CD4-positive, alpha-beta T cell treated with Interleukin-12 subunit alpha and Interleukin-12 subunit beta, for 1 hour (primary cell): ENCODE measurements around the gene SLC7A14.

ENCODE experiments used
- DNase-seq: peaks from one replicate; pipeline ENCODE4 v3.0.0-alpha.2; 2020

Gene SLC7A14

DNA sequence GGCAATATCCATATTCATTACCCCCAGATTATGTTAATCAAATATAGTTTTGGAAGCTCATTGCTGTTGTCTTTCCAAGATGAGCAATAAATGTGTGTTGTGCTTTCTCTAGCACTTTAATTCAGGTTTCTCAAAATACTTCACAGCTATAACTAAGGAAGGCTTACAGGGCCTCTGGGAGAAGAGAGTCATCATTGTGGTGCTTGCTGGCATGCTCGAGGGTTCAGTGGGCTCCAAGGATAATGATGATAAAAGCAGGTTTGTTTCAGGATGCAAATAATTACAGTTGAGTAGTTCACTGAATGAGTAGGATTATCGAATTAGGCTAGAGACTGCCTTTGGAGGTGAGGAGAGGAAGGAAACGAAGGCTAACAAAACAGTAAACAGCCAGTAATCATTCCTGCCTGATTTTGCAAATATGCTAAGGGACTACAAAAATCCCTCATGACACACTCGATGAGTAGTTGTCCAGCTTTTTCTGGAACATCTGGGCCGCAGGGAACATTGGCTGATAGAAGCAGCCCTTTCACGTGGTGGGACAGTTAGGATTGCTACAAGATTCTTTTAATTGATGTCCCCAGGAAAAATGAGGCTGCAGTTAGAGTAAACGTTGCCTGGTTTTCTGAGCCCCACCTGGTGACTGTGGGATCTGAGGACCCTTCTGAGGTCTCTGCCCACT, 54.1 kb downstream of the SLC7A14 start:
- no peak for DNase-seq

DNA sequence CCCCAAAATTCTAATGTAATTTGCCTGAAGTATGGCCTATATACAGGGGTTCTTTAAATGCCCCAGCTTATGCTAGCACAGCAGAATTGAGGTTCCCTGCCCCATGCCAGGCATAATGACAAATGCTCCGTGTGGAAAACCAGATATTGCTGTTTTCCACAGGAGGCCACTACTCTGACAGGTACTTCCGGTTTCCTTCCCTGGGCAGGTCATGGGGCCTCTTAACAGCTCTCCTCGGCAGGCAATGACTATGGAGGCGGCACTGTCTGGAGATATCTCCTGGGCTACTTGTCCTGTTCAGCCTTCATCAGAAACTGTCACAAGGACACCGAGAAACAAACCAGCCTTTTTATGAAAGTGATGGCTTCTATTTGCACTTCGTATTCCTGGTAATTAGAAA, 54.8 kb downstream of the SLC7A14 start:
- DNase-seq: no peak

DNA sequence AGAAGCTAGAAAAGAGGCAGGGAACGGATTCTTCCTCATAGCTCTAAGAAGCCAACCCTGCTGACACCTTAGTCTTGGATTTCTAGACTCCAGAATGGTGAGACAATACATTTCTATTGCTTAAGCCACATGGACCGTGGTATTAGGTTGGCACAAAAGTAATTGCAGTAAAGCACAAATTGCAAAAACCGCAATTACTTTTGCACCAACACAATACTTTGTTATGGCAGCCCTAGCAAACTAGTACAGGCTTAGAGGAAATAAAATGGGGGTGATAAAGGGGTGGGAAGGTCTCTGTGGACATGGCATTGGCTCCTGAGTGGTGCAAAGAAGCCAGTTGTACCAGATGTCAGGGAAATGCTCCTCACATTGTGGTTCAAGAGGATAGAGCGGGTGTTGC, 56.0 kb downstream of the SLC7A14 start:
- no peak for DNase-seq

DNA sequence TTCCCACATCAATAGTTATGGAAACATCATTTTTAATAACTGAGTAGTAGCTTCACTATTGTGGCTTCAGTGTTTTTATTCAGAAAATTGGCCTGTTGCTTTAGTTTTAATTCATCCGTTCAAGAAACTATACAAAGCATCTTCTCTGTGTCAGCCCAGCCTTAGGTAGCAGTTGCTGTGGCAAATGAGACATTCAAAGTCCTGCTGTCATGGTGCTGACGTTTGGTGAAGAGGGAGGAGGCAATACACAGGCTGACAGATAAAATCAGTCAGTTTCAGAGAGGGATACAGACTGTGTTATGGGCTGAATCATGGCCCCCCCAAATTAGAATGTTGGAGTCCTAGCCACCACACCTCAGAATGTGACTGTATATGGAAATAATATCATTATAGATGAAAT, 56.5 kb downstream of the SLC7A14 start:
- DNase-seq: no peak

DNA sequence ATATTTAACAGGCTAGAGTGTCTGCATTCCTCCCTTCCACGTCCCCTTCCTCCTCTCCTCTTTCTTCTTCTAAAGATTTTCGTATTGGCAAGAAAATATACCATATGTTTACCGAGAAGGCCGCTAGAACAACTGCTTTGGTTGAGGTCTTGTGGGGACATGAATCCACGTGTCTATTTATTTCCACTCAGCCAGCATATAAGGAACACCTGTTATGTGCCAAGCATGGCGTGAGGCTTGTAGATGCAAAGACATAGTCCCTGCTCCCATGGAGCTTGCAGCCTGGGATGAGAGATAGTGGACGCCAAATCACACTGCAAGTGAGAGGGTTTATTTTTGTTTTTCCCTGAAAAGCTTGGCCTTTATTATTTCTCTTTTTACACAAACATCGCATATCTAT, 57.1 kb downstream of the SLC7A14 start:
- DNase-seq: no peak

DNA sequence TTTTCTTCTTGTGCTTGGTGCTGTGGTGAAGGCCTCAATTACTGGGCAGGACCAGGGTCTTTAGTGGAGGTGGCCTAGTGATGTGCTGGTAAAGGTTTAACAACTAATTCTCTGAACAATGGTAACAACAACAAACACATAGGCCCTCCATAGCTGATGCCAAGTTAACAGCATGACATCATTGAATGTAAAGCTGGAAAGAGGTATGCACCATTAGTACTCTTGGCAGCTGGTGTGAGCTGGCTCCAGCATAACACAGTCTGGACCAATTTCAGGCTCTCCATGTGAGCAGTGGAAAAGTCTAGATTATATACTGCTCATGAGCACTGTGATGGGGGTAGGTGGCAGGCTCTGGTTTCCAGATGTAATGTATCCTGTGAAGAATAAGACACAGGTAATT, 61.8 kb downstream of the SLC7A14 start:
- no peak for DNase-seq

DNA sequence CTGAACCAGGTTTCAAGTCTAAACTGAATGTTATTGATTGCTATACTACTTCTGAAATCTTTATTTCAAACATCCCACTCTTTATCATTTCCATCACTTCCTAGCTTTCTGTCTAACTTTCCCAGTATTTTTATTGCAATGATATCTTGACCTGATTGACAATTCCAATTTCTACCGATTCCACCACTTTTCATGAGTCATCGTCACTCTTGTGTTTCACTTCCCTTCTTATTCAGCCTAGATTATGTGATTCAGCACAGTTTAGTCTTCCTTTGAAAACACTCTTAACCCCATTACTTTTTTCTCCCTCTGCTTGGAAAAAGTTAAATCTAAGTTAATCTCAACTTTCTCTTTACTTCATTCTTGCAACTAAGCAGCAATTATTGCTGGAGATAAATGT, 62.6 kb downstream of the SLC7A14 start:
- DNase-seq: no peak

DNA sequence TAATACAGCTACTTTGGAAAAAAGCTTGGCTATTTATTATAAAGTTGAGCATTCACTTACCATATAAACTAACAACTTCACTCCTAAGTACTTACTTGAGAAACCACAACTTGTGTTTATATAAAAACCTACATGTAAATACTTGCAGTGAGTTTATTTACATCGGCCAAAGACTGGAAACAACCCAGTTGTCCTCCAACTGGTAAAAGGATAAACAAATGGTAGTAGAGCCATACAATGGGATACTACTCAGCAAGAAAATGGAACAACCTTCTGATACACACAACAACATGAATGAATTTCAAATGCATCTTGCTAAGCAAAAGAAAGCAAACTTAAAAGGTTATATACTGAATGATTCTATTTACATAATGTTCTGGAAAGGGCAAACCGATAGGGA, 63.7 kb downstream of the SLC7A14 start:
- no peak for DNase-seq

DNA sequence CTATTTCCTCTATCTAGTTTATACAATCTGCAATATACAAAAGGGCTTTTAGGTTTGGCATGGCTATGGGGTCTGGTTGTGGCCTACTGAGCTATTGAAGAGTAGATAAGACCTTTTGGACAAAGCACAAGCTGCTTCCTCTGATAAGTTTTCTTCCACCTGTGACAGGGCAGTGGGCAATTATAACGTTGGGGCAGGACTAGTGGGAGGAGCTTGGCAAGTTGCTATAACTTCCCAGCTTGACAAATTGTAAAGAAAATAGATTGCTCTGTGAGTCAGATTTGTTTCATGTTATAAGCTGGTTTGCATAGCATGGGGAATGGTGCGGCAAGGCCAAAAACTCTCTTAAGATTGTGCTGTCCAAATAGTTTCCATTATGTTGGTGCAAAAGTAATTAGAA, 64.9 kb downstream of the SLC7A14 start:
- DNase-seq: no peak

DNA sequence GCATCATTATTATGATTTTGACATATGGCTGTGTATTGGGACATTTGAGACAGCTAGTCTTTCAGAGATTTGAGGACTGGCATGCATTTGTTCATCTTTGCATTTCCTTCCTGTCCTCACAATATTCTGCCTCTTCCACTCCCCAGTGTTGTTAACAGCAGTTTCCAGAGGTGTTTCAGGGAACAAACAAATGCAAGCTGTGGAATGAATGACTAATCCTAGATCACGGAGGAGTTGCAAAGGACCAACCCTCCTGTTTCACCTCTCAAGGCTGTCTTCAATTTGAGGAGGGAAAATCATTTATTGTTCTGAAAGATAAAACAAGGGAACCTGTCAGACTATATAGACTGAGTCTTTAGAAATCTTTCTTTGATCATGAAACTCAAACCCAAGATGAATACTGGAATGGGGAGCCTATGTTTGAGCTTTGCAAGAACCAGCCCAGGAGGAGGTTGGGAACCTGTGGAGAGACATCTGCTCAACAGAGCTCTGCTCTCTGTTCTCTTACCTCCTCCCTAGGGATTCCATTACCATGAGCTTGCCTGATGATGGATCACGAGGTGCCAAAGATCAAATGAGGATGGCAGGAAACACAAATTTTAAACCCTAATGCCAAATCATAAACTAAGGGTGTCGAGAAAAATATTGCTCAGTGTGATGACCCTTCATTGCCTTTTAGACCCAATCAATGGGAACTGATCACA, 68.5 kb downstream of the SLC7A14 start:
- no peak for DNase-seq

DNA sequence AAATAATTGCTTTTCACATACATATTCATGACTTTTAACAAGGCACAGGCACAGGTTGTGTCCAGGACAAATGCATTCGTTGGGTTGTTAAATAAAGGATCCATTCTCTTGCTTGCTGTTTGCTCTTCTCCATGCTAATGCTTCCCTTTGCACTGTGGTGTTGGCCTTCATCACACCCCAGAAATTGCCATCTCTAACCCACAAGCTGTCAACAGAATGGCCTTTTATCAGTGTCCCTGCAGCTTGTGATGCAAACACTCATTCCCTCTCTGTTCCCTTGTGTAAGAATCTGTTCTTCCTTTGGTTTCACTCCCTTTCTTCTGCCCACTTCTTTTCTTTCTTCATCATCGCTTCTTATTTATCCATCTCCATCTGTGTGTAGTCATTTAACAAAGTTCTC, 72.2 kb downstream of the SLC7A14 start:
- no peak for DNase-seq

DNA sequence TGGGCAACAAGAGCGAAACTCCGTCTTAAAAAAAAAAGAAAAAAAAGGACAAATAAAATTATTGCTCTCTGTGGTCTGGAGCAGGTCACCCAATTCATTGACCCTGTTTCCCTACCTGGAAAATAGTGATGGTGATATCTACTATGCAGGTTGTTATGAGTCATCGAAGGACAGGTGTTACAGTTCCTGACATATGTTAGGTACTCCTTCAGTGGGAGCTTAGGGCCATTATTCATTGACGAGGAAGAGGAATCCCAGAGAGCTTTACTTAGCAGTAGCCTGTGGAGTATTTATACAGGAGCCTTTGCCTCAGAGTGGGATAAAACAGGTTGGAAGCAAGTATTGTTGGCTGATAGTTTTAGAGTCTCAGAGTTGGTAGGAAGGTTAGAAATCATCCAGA, 74.5 kb downstream of the SLC7A14 start:
- DNase-seq: no peak

DNA sequence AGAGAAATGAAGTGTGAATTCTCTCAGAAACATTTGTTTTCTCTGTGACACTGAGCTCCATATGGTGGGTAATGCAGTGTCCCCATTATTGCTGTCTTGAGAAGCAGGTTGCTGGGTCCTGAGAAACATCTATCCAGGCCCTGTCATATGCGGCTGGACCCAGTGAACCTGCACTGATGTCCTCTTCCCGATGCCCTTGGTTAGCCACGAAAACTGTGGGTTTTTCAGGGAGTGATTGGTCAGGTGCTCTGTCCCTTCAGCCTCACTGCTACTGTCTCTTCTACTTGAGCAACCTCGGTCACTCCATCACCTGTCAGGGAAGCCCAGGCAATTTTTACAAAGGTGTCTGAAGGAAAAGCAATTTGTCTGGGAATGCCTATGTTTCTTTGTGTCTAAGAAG, 77.0 kb downstream of the SLC7A14 start:
- no peak for DNase-seq

DNA sequence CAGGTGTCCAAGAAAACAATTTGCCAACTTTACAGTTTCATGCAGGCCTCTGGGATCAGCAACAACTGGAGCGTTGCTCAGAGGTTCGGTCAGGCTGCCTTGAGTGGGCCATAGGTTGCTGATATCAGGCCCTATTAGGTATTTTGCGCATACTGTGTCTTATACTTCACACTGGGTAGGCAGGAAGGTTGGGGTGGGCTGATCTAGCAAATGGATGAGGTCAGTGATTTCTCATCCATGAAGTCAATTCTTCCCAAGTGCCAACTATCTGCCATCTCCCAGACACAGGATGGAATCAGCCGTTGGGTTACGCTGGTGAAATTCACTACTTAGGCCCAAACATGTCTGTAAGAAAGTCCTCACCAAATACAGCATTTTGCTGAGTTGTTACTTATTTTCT, 77.6 kb downstream of the SLC7A14 start:
- no peak for DNase-seq

DNA sequence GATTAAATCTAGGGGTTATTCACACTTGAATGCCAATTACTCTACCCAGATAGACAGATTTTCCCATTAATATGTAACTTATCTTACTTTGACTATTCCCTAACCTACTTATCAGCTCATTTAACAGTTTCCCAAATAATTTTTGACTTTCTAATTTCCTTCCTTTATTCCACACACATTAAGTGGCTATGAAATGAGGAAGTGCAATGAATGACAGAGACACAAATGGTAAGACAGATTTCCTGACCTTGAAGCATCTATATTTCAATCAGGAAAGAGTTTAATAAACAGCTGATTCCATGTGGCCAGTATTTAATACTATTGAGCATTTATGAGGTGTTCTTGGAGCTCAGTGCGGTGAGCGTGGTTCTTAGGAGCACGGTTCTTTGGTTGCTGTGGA, 78.8 kb downstream of the SLC7A14 start:
- no peak for DNase-seq

DNA sequence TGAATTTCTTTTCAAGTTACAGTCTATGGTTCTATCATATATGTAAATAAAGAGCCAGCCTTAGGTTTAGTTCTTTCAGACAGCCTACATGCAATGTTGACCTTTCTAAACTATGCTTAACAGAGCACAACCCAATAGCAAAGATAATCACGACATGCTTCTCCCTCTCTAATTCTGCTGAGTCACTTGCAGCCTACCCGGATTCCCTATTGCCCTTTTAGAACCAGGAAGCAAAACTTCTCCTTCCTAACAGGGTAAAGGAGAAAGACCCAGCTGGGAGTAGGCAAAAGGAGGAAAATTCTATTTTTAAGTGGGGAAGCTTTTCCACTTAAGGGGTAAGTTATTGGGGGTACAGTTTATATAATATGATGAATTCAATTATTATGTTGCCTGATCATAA, 79.3 kb downstream of the SLC7A14 start:
- DNase-seq: no peak

DNA sequence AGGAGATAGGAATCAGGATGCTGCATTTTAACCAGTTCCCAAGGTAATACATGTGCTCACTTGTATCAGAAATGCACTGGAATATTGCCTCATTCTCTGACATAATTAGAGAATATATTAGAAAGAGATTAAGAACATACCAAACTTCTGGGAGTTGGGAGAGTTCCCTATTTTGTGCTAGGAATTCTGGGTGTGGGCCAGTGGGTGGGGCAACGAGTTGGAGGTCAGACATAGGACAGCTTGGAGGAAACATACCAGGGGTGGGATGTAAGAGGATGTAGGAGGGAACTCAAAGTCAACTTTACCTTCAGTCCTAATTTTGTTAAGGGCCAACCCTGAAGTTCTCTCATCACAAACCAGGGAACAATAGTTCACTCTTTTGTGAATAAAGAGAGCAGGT, 83.6 kb downstream of the SLC7A14 start:
- DNase-seq: no peak

DNA sequence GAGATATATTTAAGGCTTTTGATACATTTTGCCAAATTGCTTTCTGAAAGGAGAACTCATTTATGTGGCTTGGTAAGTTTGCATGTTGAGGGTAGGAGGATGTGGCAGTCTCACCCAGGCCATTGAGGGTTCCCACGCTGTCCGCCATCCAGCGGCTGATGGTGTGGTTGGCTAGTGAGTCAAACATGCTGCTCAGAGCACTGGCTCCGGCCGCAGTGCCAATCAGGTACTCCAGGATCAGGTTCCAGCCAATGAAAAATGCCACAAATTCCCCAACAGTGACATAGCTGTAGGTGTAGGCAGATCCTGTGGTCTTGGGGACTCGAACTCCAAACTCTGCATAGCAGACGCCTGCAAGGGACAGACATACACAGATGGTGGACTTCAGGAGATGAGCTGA, 84.9 kb downstream of the SLC7A14 start:
- DNase-seq: no peak

DNA sequence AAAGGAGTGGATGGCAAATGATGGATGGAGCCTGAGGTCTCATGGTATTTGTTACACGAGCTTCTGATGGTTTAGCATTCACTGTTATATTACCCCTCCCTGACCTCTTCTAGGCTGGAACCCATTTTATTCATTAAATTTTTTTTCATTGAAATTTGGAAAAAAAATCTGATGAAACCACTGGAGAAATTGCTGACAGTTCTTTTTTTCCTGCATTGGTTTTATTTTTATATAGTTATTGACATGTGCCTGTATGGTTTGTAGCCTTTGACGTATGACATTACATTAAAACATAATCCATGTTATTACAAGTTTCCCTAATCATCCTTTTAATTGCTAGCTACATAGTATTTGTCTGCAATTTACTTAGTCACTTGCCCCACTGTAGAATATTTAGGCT, 85.4 kb downstream of the SLC7A14 start:
- no peak for DNase-seq

DNA sequence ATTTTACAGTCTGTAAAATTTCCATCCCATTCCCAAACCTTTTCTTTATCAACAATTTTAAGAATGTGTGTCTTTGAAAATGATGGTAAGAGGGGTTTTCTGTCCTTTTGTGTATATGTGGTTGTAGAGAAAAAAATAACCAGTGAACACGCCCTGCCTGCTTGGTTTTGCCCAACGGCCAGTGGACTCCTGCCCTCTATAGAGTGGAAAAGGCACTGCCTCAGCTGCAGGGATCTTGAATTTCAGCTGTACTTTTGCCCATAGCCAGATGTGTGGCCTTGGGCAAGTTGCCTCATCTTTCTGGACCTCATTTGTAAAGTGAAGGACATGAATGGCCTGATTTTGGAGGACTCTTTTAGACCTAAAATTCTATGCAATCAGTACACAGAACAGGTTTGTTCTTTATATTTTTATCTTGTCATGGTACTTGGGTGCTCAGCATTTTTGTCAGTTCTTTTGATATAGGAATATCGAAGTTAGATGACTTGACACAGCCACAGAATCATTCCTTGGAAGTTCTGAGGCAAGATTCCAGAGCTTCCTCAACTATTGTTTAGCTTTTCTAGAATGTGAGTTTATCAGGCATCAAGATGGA, 86.2 kb downstream of the SLC7A14 start:
- DNase-seq: no peak

DNA sequence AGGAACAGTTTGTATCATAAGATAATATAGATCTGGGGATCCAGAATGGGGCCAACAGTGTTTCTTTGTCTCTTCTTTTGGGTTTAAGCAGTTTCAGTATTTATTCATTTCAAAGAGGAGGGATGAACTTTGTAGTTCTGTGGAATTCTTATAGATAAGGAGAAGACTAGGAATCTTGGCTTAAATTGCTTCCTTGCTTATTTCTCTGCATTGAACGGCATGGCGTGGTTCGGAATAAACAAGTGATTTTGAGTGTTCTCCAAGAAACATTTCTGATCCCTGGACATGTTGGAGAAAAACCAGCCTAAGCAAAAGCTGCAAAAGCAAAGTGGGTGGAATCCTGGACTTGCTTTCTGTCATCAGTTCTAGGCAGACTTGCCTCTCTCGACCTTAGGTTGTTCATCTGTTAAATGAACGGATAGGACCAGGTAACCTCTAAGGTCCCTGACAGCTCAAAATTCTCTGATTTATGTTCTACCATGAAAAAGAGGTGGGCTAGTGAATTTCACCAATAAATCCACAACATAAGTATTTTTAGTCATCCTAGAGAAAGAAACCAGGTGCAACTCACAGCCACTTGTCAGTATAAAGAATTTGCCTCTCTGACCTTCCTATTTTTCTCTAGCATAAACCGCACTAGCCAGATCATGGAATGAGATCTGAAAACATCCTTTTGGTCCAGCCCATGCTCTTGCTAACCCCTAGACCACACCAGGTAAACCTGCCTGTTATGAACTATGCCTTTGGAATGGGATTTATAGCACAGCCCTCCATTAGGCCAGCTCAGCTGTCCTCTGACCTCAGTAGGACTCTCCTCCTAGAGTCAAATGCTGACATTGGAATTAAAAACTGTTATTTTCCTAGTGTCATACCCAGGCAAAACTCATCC, 88.4 kb downstream of the SLC7A14 start:
- no peak for DNase-seq

DNA sequence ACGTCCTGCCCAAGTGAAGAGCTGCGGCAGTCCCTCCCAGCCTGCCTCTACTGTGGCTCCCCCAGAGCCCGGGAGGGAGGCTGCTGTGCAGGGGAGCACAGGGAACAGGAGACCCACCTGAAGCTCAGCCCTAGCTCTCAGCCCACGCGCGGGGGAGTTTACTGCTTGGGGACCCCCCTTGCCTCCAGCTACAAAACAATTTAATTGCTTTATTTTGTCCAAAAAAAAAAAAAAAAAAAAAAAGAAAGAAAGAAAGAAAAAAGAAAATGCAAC, 89.1 kb downstream of the SLC7A14 start:
- no peak for DNase-seq

DNA sequence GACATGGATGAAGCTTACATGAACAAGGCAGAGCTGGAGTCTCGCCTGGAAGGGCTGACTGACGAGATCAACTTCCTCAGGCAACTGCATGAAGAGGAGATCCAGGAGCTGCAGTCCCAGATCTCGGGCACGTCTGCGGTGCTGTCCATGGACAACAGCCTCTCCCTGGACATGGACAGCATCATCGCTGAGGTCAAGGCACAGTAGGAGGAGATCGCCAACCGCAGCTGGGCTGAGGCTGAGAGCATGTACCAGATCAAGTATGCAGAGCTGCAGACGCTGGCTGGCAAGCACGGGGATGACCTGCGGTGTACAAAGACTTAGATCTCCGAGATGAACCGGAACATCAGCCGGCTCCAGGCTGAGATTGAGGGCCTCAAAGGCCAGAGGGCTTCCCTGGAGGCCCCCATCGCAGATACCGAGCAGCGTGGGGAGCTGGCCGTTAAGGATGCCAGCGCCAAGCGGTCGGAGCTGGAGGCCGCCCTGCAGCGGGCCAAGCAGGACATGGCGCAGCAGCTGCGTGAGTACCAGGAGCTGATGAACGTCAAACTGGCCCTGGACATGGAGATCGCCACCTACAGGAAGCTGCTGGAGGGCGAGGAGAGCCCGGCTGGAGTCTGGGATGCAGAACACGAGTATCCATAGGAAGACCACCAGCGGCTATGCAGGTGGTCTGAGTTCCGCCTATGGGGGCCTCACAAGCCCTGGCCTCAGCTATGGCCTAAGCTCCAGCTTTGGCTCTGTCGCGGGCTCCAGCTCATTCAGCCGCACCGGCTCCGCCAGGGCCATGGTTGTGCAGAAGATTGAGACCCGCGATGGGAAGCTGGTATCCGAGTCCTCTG, 89.6 kb downstream of the SLC7A14 start:
- no peak for DNase-seq
